ENCODE measurements around the gene TTC22. TPM values are rescaled to one million over a fixed set of nuclear protein-coding genes. Genes with fewer than 3 reads are reported as not detected.
A peak's percentile ranks its signal among the peaks of the same experiment; 100 is the strongest.

Gene TTC22
- total and polyA plus RNA-seq, 5 donors from 2014 or later, result 3.8 to 15.8 (median 4.9) TPM

GRCh38 chr1:54804471-54805132, 3.5 kb upstream of the TTC22 start:
- Mint-ChIP-seq H3K4me3 (peak overlapping the region in 2 of 4 donors; percentile 66 to 76), H3K36me3 (no peaks in the 10 kb centered on the region), H3K27me3 (no peaks in the 10 kb centered on the region), H3K9me3 (no peaks in the 10 kb centered on the region), H3K4me1 (peaks cover 10 to 33% (median 23%) of the 10 kb centered on the region in 4 donors), H3K27ac (peak overlapping the region in 2 of 3 donors; percentile 56 to 60)
- no peaks in the 10 kb centered on the region for H3K9me3 ChIP-seq (ENCODE audit: control insufficient read depth in 2 of 2, low read length in 2 of 2)
- H3K4me3 ChIP-seq (ENCODE audit: low read depth, low read length), result no peak overlapping the region
- DNase-seq, result peak in 1 of 3 donors; percentile 42
- H3K4me1 ChIP-seq (ENCODE audit: control insufficient read depth, insufficient read depth, low read length, poor library complexity, severe bottlenecking), result peaks cover 21% of the 10 kb centered on the region
- no peak for ATAC-seq (ENCODE audit: low read depth in 2 of 2)
- H3K27me3 ChIP-seq (ENCODE audit: control insufficient read depth, insufficient read depth, low read length), result no peaks in the 10 kb centered on the region
- no peaks in the 10 kb centered on the region for H3K36me3 ChIP-seq (ENCODE audit: control insufficient read depth, insufficient read depth, low read length)
- no peak overlapping the region for H3K27ac ChIP-seq (ENCODE audit: insufficient read depth, low read length, poor library complexity, severe bottlenecking)

- peaks cover 28% of the 10 kb centered on the region for H3K4me1 ChIP-seq (ENCODE audit: control insufficient read depth, insufficient read depth, low read length, poor library complexity, severe bottlenecking)
- Mint-ChIP-seq H3K27ac (peak overlapping the region in 1 of 3 donors; percentile 56), H3K4me3 (peak overlapping the region in 1 of 4 donors; percentile 58), H3K36me3 (no peaks in the 10 kb centered on the region), H3K4me1 (peaks cover 11 to 40% (median 29%) of the 10 kb centered on the region in 4 donors), H3K27me3 (no peaks in the 10 kb centered on the region), H3K9me3 (no peaks in the 10 kb centered on the region)
- no peaks in the 10 kb centered on the region for H3K36me3 ChIP-seq (ENCODE audit: control insufficient read depth, insufficient read depth, low read length)
- H3K9me3 ChIP-seq (ENCODE audit: control insufficient read depth in 2 of 2, low read length in 2 of 2), result no peaks in the 10 kb centered on the region
- no peak for DNase-seq
- H3K27me3 ChIP-seq (ENCODE audit: control insufficient read depth, insufficient read depth, low read length), result no peaks in the 10 kb centered on the region
- ATAC-seq (ENCODE audit: low read depth in 2 of 2), result no peak
- H3K4me3 ChIP-seq (ENCODE audit: low read depth, low read length), result no peak overlapping the region
- H3K27ac ChIP-seq (ENCODE audit: insufficient read depth, low read length, poor library complexity, severe bottlenecking), result no peak overlapping the region
Measured at GRCh38 chr1:54803761-54804470, 2.8 kb upstream of the TTC22 start.

- Histone ChIP-seq H3K27ac (ENCODE audit: insufficient read depth, low read length, poor library complexity, severe bottlenecking) (peak overlapping the region; percentile 63), H3K27me3 (ENCODE audit: control insufficient read depth, insufficient read depth, low read length) (no peaks in the 10 kb centered on the region), H3K4me3 (ENCODE audit: low read depth, low read length) (peak overlapping the region; percentile 87), H3K9me3 (ENCODE audit: control insufficient read depth in 2 of 2, low read length in 2 of 2) (no peaks in the 10 kb centered on the region), H3K36me3 (ENCODE audit: control insufficient read depth, insufficient read depth, low read length) (peaks cover 11% of the 10 kb centered on the region), H3K4me1 (ENCODE audit: control insufficient read depth, insufficient read depth, low read length, poor library complexity, severe bottlenecking) (peaks cover 34% of the 10 kb centered on the region)
- H3K36me3 Mint-ChIP-seq, result peaks cover 7% of the 10 kb centered on the region
- DNase-seq, result no peak
- peak overlapping the region; percentile 96 to 100 (median 97) for H3K4me3 Mint-ChIP-seq
- peak overlapping the region; percentile 92 to 94 (median 92) for H3K27ac Mint-ChIP-seq
- H3K27me3 Mint-ChIP-seq, result no peaks in the 10 kb centered on the region
- ATAC-seq (ENCODE audit: low read depth in 2 of 2), result no peak
- H3K4me1 Mint-ChIP-seq, result peaks cover 27 to 69% (median 45%) of the 10 kb centered on the region in 4 donors
- H3K9me3 Mint-ChIP-seq, result no peaks in the 10 kb centered on the region
Measured at GRCh38 chr1:54800041-54800898, 853 bp downstream of the TTC22 start.

- Mint-ChIP-seq H3K9me3 (no peaks in the 10 kb centered on the region), H3K36me3 (peaks cover 12% of the 10 kb centered on the region), H3K27me3 (no peaks in the 10 kb centered on the region), H3K27ac (peak overlapping the region; percentile 82 to 94 (median 92)), H3K4me3 (peak overlapping the region; percentile 90 to 100 (median 94)), H3K4me1 (peaks cover 32 to 64% (median 47%) of the 10 kb centered on the region in 4 donors)
- H3K9me3 ChIP-seq (ENCODE audit: control insufficient read depth in 2 of 2, low read length in 2 of 2), result no peaks in the 10 kb centered on the region
- no peak for ATAC-seq (ENCODE audit: low read depth in 2 of 2)
- peak overlapping the region; percentile 63 for H3K27ac ChIP-seq (ENCODE audit: insufficient read depth, low read length, poor library complexity, severe bottlenecking)
- H3K27me3 ChIP-seq (ENCODE audit: control insufficient read depth, insufficient read depth, low read length), result no peaks in the 10 kb centered on the region
- peak in 1 of 3 donors; percentile 77 for DNase-seq
- peaks cover 13% of the 10 kb centered on the region for H3K36me3 ChIP-seq (ENCODE audit: control insufficient read depth, insufficient read depth, low read length)
- peak overlapping the region; percentile 87 for H3K4me3 ChIP-seq (ENCODE audit: low read depth, low read length)
- peaks cover 34% of the 10 kb centered on the region for H3K4me1 ChIP-seq (ENCODE audit: control insufficient read depth, insufficient read depth, low read length, poor library complexity, severe bottlenecking)
Measured at GRCh38 chr1:54798769-54799641, 2.1 kb downstream of the TTC22 start.

- Mint-ChIP-seq H3K4me3 (peak overlapping the region; percentile 90 to 100 (median 94)), H3K27me3 (no peaks in the 10 kb centered on the region), H3K36me3 (peaks cover 15% of the 10 kb centered on the region), H3K27ac (peak overlapping the region in 2 of 3 donors; percentile 87 to 92), H3K4me1 (peaks cover 32 to 60% (median 46%) of the 10 kb centered on the region in 4 donors), H3K9me3 (no peaks in the 10 kb centered on the region)
- Histone ChIP-seq H3K4me3 (ENCODE audit: low read depth, low read length) (peak overlapping the region; percentile 87), H3K9me3 (ENCODE audit: control insufficient read depth in 2 of 2, low read length in 2 of 2) (no peaks in the 10 kb centered on the region), H3K36me3 (ENCODE audit: control insufficient read depth, insufficient read depth, low read length) (peaks cover 18% of the 10 kb centered on the region), H3K4me1 (ENCODE audit: control insufficient read depth, insufficient read depth, low read length, poor library complexity, severe bottlenecking) (peaks cover 37% of the 10 kb centered on the region), H3K27ac (ENCODE audit: insufficient read depth, low read length, poor library complexity, severe bottlenecking) (no peak overlapping the region), H3K27me3 (ENCODE audit: control insufficient read depth, insufficient read depth, low read length) (no peaks in the 10 kb centered on the region)
- ATAC-seq (ENCODE audit: low read depth in 2 of 2) (no peak), DNase-seq (no peak)
Measured at GRCh38 chr1:54798206-54798605, 2.9 kb downstream of the TTC22 start.

- H3K27me3 ChIP-seq (ENCODE audit: control insufficient read depth, insufficient read depth, low read length), result no peaks in the 10 kb centered on the region
- no peak overlapping the region for H3K4me3 ChIP-seq (ENCODE audit: low read depth, low read length)
- H3K36me3 Mint-ChIP-seq, result peaks cover 18% of the 10 kb centered on the region
- no peak overlapping the region for H3K27ac ChIP-seq (ENCODE audit: insufficient read depth, low read length, poor library complexity, severe bottlenecking)
- H3K4me1 Mint-ChIP-seq, result peaks cover 29 to 55% (median 41%) of the 10 kb centered on the region in 4 donors
- peaks cover 34% of the 10 kb centered on the region for H3K4me1 ChIP-seq (ENCODE audit: control insufficient read depth, insufficient read depth, low read length, poor library complexity, severe bottlenecking)
- H3K36me3 ChIP-seq (ENCODE audit: control insufficient read depth, insufficient read depth, low read length), result peaks cover 26% of the 10 kb centered on the region
- peaks cover 3% of the 10 kb centered on the region in 2 experiments for H3K9me3 ChIP-seq (ENCODE audit: control insufficient read depth in 2 of 2, low read length in 2 of 2)
- H3K27ac Mint-ChIP-seq, result peak overlapping the region; percentile 66 to 82 (median 67)
- no peaks in the 10 kb centered on the region for H3K9me3 Mint-ChIP-seq
- H3K4me3 Mint-ChIP-seq, result peak overlapping the region in 3 of 4 donors; percentile 62 to 81 (median 67)
- H3K27me3 Mint-ChIP-seq, result no peaks in the 10 kb centered on the region
- ATAC-seq (ENCODE audit: low read depth in 2 of 2) (no peak), DNase-seq (no peak)
Measured at GRCh38 chr1:54796902-54797301, 4.2 kb downstream of the TTC22 start.

Data from CD4-positive, CD25-positive, alpha-beta regulatory T cell (primary cell).